Neural cell (in vitro differentiated cells): ENCODE data around the gene UBE3B.

Experiments used
- CTCF ChIP-seq: fragments of 450-650 bp; IDR thresholded peaks from 2 replicates; pipeline ENCODE4 v1.5.1; 2014; ENCODE audit warnings: antibody characterized with exemption, mild to moderate bottlenecking, moderate library complexity; ENCODE audit not compliant: poor library complexity, severe bottlenecking
- EP300 ChIP-seq: fragments of 450-650 bp; conservative IDR thresholded peaks from 2 replicates; pipeline ENCODE4 v1.6.1; 2014; ENCODE audit warnings: antibody characterized with exemption, mild to moderate bottlenecking, moderate library complexity; ENCODE audit not compliant: poor library complexity, severe bottlenecking
- TF ChIP-seq, protein P1 (sequence below): IDR thresholded peaks from 2 replicates; pipeline ENCODE4 v1.6.1; 2012; ENCODE audit warnings: borderline replicate concordance

GRCh38 chr12:109540526-109541412, 63.3 kb downstream of the UBE3B start:
- no peak for TF ChIP-seq EP300
- TF ChIP-seq CTCF, result no peak
- TF ChIP-seq, protein P1, sequence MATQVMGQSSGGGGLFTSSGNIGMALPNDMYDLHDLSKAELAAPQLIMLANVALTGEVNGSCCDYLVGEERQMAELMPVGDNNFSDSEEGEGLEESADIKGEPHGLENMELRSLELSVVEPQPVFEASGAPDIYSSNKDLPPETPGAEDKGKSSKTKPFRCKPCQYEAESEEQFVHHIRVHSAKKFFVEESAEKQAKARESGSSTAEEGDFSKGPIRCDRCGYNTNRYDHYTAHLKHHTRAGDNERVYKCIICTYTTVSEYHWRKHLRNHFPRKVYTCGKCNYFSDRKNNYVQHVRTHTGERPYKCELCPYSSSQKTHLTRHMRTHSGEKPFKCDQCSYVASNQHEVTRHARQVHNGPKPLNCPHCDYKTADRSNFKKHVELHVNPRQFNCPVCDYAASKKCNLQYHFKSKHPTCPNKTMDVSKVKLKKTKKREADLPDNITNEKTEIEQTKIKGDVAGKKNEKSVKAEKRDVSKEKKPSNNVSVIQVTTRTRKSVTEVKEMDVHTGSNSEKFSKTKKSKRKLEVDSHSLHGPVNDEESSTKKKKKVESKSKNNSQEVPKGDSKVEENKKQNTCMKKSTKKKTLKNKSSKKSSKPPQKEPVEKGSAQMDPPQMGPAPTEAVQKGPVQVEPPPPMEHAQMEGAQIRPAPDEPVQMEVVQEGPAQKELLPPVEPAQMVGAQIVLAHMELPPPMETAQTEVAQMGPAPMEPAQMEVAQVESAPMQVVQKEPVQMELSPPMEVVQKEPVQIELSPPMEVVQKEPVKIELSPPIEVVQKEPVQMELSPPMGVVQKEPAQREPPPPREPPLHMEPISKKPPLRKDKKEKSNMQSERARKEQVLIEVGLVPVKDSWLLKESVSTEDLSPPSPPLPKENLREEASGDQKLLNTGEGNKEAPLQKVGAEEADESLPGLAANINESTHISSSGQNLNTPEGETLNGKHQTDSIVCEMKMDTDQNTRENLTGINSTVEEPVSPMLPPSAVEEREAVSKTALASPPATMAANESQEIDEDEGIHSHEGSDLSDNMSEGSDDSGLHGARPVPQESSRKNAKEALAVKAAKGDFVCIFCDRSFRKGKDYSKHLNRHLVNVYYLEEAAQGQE, result no peak
